ENCODE measurements around the gene SAMHD1. TPM values are rescaled to one million over a fixed set of nuclear protein-coding genes. Genes with fewer than 3 reads are reported as not detected.
A peak's percentile ranks its signal among the peaks of the same experiment; 100 is the strongest.
"Not testable (repeated sequence)": the region's sequence is repeated elsewhere in the genome, so short reads cannot be mapped to it uniquely, and the experiment has no call there.

Gene SAMHD1
- total RNA-seq, 2 experiments from 2014 or later = 29.9 to 33.5 TPM

GRCh38 chr20:36841030-36841429 is 110.5 kb downstream of the SAMHD1 start:
- DNase-seq; intact Hi-C loops (cut with micrococcal nuclease); H3K36me3 Mint-ChIP-seq (ENCODE audit: low read depth); H3K27me3 Mint-ChIP-seq (ENCODE audit: low read depth); H3K9me3 Mint-ChIP-seq; H3K4me3 Mint-ChIP-seq: not testable (repeated sequence)
- Mint-ChIP-seq H3K27ac (peak overlapping the region; percentile 71), H3K4me1 (ENCODE audit: low read depth) (peaks cover 25% of the 10 kb centered on the region)
- CTCF ChIA-PET = interaction anchor here (1.1 to 1.8 kb wide), 2 partner anchors 15 to 81 kb away, joined by 3 read pairs; no protein-coding TSS in a partner anchor

Other genes starting within 250 kb of the SAMHD1 start
- gene NDRG3, start 205.6 kb downstream of the SAMHD1 start, total RNA-seq = 10 to 100 TPM; 26.1 to 28.2 TPM
- gene DSN1, start 177.9 kb downstream of the SAMHD1 start, total RNA-seq = 10 to 100 TPM; 23.0 to 24.7 TPM
- gene TLDC2, start 75.6 kb downstream of the SAMHD1 start, total RNA-seq = not detected
- 10 to 100 TPM; 32.9 to 36.2 TPM for gene RBL1, start 144.3 kb upstream of the SAMHD1 start, total RNA-seq
- 100 to 1,000 TPM; 102 to 104 TPM for gene RPN2, start 227.6 kb upstream of the SAMHD1 start, total RNA-seq
- gene MROH8, start 227.8 kb upstream of the SAMHD1 start, total RNA-seq = under 1 TPM; 0.54 to 0.91 TPM

Data from activated naive CD4-positive, alpha-beta T cell treated with anti-CD3 and anti-CD28 coated beads for 36 hours (primary cell).